GM23248 (cell line): ENCODE data around the gene RAB33A. TPM values are rescaled to one million over a fixed set of nuclear protein-coding genes. Genes with fewer than 3 reads are reported as not detected.

Source experiments
- DNase-seq: peaks from one replicate; pipeline ENCODE4 v3.0.0-alpha.2; 2015
- H2AFZ ChIP-seq: fragments of 200-600 bp; sonication (generic); 2 replicates; pipeline ENCODE4 v1.6.1; 2016; ENCODE audit warnings: antibody characterized with exemption
- H3F3A ChIP-seq: fragments of 200-600 bp; sonication (generic); 2 replicates; pipeline ENCODE4 v1.6.1; 2016; ENCODE audit warnings: mild to moderate bottlenecking, antibody characterized with exemption, mixed run types; ENCODE audit not compliant: insufficient read depth
- H3K27ac ChIP-seq: fragments of 200-600 bp; sonication (generic); 2 replicates; pipeline ENCODE4 v1.5.1; 2016; ENCODE audit warnings: mild to moderate bottlenecking
- H3K27me3 ChIP-seq: fragments of 200-600 bp; sonication (generic); replicated peaks from 2 replicates; pipeline ENCODE4 v1.6.1; 2016; ENCODE audit warnings: mild to moderate bottlenecking; ENCODE audit not compliant: insufficient read depth
- H3K36me3 ChIP-seq: fragments of 200-600 bp; sonication (generic); 2 replicates; pipeline ENCODE4 v1.6.1; 2016; ENCODE audit warnings: low read depth, mild to moderate bottlenecking
- H3K4me1 ChIP-seq: fragments of 200-600 bp; sonication (generic); 2 replicates; pipeline ENCODE4 v1.6.1; 2016; ENCODE audit warnings: mild to moderate bottlenecking; ENCODE audit not compliant: insufficient read depth
- H3K4me2 ChIP-seq: fragments of 200-600 bp; sonication (generic); one replicate; pipeline ENCODE4 v1.6.1; 2016; ENCODE audit warnings: mild to moderate bottlenecking; ENCODE audit not compliant: unreplicated experiment
- H3K4me3 ChIP-seq: fragments of 200-600 bp; sonication (generic); 2 replicates; pipeline ENCODE4 v1.5.1; 2016; ENCODE audit warnings: mild to moderate bottlenecking
- H3K79me2 ChIP-seq: fragments of 200-600 bp; sonication (generic); 2 replicates; pipeline ENCODE4 v1.6.1; 2016; ENCODE audit warnings: mild to moderate bottlenecking; ENCODE audit not compliant: insufficient read depth
- H3K9ac ChIP-seq: fragments of 200-600 bp; sonication (generic); 2 replicates; pipeline ENCODE4 v1.6.1; 2016; ENCODE audit warnings: mild to moderate bottlenecking
- H3K9me2 ChIP-seq: fragments of 200-600 bp; sonication (generic); 2 replicates; pipeline ENCODE4 v1.6.1; 2016; ENCODE audit warnings: mixed run types, mild to moderate bottlenecking, moderate library complexity; ENCODE audit not compliant: insufficient read depth
- H3K9me3 ChIP-seq: fragments of 200-600 bp; sonication (generic); one replicate; pipeline ENCODE4 v1.6.1; 2017; ENCODE audit warnings: low read depth
- H4K20me1 ChIP-seq: fragments of 200-600 bp; sonication (generic); 2 replicates; pipeline ENCODE4 v1.6.0; 2016; ENCODE audit not compliant: insufficient read depth
- EZH2 ChIP-seq: fragments of 200-600 bp; sonication (generic); IDR thresholded peaks from 2 replicates; pipeline ENCODE4 v1.6.1; 2018; ENCODE audit warnings: antibody characterized with exemption, mild to moderate bottlenecking; ENCODE audit not compliant: insufficient read depth, poor library complexity, severe bottlenecking
- EZH2phosphoT487 ChIP-seq: fragments of 200-600 bp; sonication (generic); IDR thresholded peaks from 2 replicates; pipeline ENCODE4 v1.6.1; 2018; ENCODE audit warnings: antibody characterized with exemption, moderate library complexity, mild to moderate bottlenecking, low read depth; ENCODE audit not compliant: insufficient read depth
- WGBS, 2 experiments: methylation state at CpG; one replicate each; pipeline ENCODE4 v1.1.6; 2015 to 2017; ENCODE audit warnings: low lambda C conversion rate in 2 of 2, low coverage in 1 of 2; ENCODE audit errors: missing lambda C conversion rate in 2 of 2; 5-methylcytosine and 5-hydroxymethylcytosine counted together
- in situ Hi-C: fragments of 300-500 bp; cut with MboI; formaldehyde crosslinking; loops from 2 replicates; pipeline ENCODE4 v1.15.0; 2020
- polyA plus RNA-seq: library from polyadenylated mRNA; unstranded; fragments of >200 nt; fragmentation: Nextera tagmentation; extraction: Ambion mirVana; gene quantifications from 2 replicates; pipeline ENCODE4 v1.2.1, GENCODE V29; 2016
- total RNA-seq: library from RNA; depleted of rRNA; stranded (reverse); fragments of >200 nt; shearing (Covaris generic); gene quantifications from 2 replicates; pipeline ENCODE4 v1.2.3, GENCODE V29; 2014

RAB33A gene
- total and polyA plus RNA-seq, 2 experiments from 2014 or later: 2.3 to 5.8 TPM

DNA sequence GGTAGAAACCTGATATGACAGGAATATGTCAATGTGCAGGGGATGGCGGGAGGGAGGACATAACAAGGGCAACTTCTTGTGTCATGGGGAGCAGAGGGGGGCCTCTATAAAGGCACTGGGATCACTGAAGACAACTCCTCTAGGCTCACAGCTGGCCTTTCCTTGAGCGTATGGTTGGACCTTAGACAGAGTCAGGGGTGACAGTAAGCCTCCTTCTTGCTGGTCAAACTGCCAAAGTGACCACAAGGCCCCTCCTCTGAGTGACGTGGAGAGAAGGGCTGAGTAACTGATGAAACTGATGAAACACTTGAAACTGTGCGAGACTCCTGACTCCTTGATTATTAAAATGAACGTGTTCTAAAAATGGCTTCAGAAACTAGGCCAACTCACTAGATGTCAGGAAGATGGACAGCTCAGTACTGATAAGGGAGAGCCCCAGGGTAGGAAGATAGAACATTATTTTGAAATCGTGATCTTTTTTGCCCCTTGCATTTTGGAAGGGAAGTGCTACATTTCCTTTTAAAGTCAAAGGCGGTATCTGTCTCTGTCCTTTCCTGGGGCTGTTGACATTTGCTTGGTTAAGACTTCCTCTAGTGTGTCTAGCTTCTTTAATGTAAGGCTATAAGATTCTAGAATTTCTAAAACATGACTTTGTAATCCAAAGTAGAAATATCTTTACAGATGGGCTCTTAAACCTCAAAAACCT, 1.6 kb downstream of the RAB33A start:
- WGBS, 2 experiments: 26 to 27% methylated on average over 7 of the region's 7 CpGs
- Histone ChIP-seq H3K9ac (peak overlapping the region; percentile 87), H4K20me1 (no peaks in the 10 kb centered on the region), H2AFZ (0 out of 2 replicates have a peak overlapping the region, but pooled peaks have one; percentile 55), H3K4me3 (peak overlapping the region; percentile 40), H3K9me3 (no peaks in the 10 kb centered on the region), H3F3A (peaks cover 15% of the 10 kb centered on the region), H3K27me3 (no peaks in the 10 kb centered on the region), H3K4me2 (peak overlapping the region; percentile 71), H3K79me2 (no peaks in the 10 kb centered on the region), H3K9me2 (no peaks in the 10 kb centered on the region), H3K36me3 (no peaks in the 10 kb centered on the region), H3K4me1 (peaks cover 17% of the 10 kb centered on the region), H3K27ac (peak overlapping the region; percentile 99)
- DNase-seq: peak; percentile 85
- in situ Hi-C loops: no loop called here
- TF ChIP-seq EZH2phosphoT487: no peak
- no peak for TF ChIP-seq EZH2

DNA sequence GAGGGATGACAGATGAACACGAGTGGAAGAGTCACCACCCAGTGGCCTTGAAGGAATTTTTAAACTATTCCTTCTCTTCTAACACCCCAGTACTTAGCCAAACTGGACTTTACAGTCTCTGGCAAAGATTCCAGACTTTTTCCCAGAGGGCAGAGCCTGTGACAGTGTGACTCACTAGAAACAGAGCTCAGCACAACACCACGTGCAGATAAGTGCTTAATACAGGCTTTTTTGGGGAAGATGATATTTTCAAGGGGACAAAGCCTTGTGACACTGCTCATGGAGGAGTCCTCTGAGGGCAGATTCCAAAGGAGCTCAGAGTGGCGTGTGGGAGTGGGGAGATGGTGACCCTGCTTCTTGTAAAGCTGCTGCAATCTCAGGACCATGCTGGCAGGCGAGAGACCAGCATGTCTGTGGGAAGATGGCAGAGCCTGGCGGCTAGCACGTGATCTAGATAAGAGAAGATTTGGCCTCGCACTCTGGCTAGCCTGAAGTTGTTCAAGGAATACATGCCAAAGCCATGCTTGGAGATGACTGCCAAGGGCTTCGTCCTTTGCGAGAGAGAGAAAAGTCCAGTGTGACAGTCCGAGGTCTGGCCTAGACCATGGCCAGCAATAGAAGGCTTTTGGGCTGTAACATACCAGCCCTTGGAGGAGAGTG, 2.4 kb downstream of the RAB33A start:
- TF ChIP-seq EZH2phosphoT487: no peak
- peak overlapping the region; percentile 87 for H3K9ac ChIP-seq

DNA sequence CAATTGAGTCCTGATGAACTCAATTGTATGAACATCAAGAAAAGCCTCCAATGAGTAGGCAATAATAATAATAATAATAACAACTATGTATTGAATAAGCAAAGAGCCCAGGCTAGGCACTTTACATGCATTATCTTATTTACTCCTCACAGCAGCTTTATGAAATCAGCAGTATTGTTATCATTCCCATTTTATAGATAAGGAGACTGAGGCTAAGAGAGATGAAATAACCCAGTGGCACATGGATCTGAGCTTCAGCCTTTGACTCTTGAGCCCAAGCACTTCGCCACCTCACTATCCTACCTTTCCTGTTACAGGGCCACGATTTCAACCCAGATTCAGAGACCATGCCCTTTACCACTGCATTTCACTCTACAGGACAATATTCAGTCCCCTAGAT, 3.2 kb downstream of the RAB33A start:
- Histone ChIP-seq H3K4me2 (no peak overlapping the region), H3K9ac (no peak overlapping the region), H3K4me3 (no peak overlapping the region), H4K20me1 (no peaks in the 10 kb centered on the region), H3F3A (peaks cover 15% of the 10 kb centered on the region), H3K36me3 (no peaks in the 10 kb centered on the region), H3K27ac (no peak overlapping the region), H3K79me2 (no peaks in the 10 kb centered on the region), H3K4me1 (peaks cover 17% of the 10 kb centered on the region), H3K27me3 (no peaks in the 10 kb centered on the region), H3K9me2 (no peaks in the 10 kb centered on the region), H3K9me3 (no peaks in the 10 kb centered on the region), H2AFZ (no peak overlapping the region)
- TF ChIP-seq EZH2: no peak
- TF ChIP-seq EZH2phosphoT487: no peak
- no peak for DNase-seq
- 100% methylated on average over 2 of the region's 2 CpGs for whole genome bisulfite sequencing, 2 experiments
- in situ Hi-C loops: loop anchor here (25.0 kb wide), 1 partner anchor 238 kb away; no protein-coding TSS in a partner anchor

More for the DNA sequence above, 2.4 kb downstream of the RAB33A start:
- Histone ChIP-seq H3K4me3 (no peak overlapping the region), H3F3A (peaks cover 15% of the 10 kb centered on the region), H3K9me3 (no peaks in the 10 kb centered on the region), H3K27me3 (no peaks in the 10 kb centered on the region), H3K9me2 (no peaks in the 10 kb centered on the region), H4K20me1 (no peaks in the 10 kb centered on the region), H2AFZ (peak overlapping the region; percentile 45; the same call in 1 of the 2 replicates), H3K36me3 (no peaks in the 10 kb centered on the region), H3K4me1 (peaks cover 17% of the 10 kb centered on the region), H3K27ac (peak overlapping the region; percentile 99), H3K4me2 (peak overlapping the region; percentile 71), H3K79me2 (no peaks in the 10 kb centered on the region)
- peak; percentile 83 for DNase-seq
- in situ Hi-C loops: no loop called here
- 30 to 47% methylated on average over 8 to 9 of the region's 10 CpGs for WGBS, 2 experiments

DNA sequence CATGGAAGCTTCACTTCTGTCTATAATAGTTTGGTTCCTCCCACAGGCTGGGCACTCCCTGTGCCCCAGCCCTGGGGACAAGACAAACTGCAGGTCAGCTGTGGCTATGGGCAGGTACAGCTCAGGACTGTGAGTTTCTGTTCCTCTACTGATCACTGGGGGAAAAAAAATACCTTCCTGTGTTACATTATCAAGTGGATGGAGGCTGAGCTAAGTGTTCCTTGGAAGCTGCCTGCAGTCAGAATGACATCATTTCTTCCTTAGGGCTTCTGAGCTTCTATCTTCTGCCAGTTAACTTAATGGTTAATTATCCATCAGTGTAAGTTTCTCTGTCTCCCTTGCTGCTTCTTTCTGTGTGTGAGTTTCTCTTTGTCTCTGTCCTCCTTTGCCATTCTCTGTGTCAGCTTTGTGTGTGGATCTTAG, 4.6 kb downstream of the RAB33A start:
- H2AFZ ChIP-seq: no peak overlapping the region
- no peak overlapping the region for H3K4me3 ChIP-seq
- peak; percentile 44 for DNase-seq
- no peak overlapping the region for H3K4me2 ChIP-seq
- H3K9ac ChIP-seq: no peak overlapping the region
- in situ Hi-C loops: loop anchor here (25.0 kb wide), 1 partner anchor 239 kb away; no protein-coding TSS in a partner anchor
- no peaks in the 10 kb centered on the region for H3K9me2 ChIP-seq
- H3K79me2 ChIP-seq: no peaks in the 10 kb centered on the region
- no peak overlapping the region for H3K27ac ChIP-seq
- TF ChIP-seq EZH2 (no peak), EZH2phosphoT487 (no peak)
- H3K36me3 ChIP-seq: no peaks in the 10 kb centered on the region
- peaks cover 15% of the 10 kb centered on the region for H3F3A ChIP-seq
- H3K4me1 ChIP-seq: peaks cover 17% of the 10 kb centered on the region
- H3K27me3 ChIP-seq: no peaks in the 10 kb centered on the region
- H3K9me3 ChIP-seq: no peaks in the 10 kb centered on the region
- no peaks in the 10 kb centered on the region for H4K20me1 ChIP-seq
